HG03159 (cell line): ENCODE measurements around the gene ESR2.
"Not testable (repeated sequence)": the region's sequence is repeated elsewhere in the genome, so short reads cannot be mapped to it uniquely, and the experiment has no call there.

Experiments
- ATAC-seq: cut with Tn5 transposase; IDR thresholded peaks from one replicate; pipeline ENCODE4 v1.9.1; 2021; ENCODE audit warnings: mild to moderate bottlenecking, moderate library complexity; ENCODE audit not compliant: unreplicated experiment

The ESR2 gene

GRCh38 chr14:64293976-64294671 lies at the start of gene ESR2:
TSS of gene ESR2 (minus strand) at chr14:64294371. CDS start at chr14:64282985, 11,386 bp downstream.
- peak; percentile 37 for ATAC-seq

GRCh38 chr14:64340560-64341196 lies 46.5 kb upstream of the ESR2 start:
- no peak for ATAC-seq

GRCh38 chr14:64338616-64339316 lies 44.6 kb upstream of the ESR2 start:
- ATAC-seq, result peak; percentile 85

DNA sequence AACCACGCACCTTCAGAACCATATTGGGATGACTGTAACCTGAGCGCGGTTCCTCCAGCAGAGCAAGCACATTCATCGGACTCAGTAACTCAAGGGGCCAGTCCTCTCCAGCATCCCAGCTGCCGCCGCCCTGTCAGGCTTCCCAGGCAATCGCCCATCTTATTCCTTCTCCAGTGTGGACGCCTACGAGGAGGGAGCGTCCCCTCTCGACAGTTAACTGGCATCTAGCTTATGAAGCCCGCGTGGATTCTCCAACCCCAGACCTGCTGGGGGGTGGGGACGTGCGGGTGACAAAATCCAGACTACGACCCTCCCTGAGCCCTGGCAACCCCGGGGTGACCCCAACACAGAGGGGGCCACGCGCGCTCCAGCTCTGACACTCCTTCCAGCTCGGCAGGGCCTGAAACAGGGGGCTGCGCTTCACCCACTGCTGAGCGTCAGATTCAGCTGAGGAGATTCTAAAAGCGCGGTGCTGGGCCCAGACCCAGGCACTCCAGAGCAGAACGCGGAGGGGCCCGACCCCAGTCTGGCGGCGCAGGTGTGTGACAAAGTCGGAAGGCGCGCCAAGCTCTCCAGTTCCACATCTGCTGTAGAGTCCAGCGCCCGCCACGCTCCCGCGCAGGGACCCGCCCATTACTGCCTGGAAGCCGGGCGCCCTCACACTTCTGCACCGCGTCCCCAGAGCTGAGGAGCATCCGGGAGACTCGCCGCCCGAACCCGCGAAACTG lies 43.9 kb upstream of the ESR2 start:
- ATAC-seq, result peak; percentile 64

DNA sequence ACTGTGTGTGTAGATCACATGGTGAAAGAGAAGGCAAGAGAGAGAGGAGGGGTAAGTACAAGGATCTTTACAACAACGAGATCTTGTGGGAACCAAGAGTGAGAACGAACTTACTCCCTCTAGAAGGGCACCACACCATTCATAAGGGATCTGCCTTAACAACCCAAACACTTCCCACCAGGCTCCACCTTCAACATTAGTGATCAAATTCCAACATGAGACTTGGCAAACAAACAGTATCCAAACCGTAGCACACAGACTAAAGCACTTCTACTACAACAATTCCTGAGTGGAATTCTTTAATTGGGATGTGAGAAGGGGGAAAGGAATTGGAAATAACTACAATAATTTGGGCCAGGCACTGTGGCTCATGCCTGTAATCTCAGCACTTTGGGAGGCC lies 35.0 kb upstream of the ESR2 start:
- ATAC-seq, result no peak

DNA sequence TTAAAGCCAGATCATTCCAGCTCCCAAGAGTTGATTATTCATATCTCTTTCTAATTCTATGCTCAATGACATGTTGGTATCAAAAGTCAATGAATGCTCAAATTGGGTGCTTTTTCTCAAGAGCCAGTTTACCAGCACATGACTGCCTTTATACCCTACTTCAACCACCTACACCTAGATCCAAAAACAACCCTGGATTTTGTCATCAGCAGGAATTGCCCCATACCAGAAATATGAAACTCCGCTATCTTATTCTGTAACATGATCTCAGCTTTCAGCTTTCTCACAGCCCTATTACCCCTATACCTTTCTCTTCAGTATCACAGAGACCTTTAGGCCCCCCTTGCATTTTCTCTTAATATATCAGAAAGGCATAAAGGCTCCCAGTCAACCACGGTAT lies 32.3 kb upstream of the ESR2 start:
- ATAC-seq, result no peak

GRCh38 chr14:64324895-64325294 lies 30.7 kb upstream of the ESR2 start:
- no peak for ATAC-seq

- ATAC-seq, result no peak
Observed at GRCh38 chr14:64324461-64324860, 30.3 kb upstream of the ESR2 start.

- ATAC-seq, result not testable (repeated sequence)
Observed at GRCh38 chr14:64320362-64320761, 26.2 kb upstream of the ESR2 start.

- not testable (repeated sequence) for ATAC-seq
Observed at GRCh38 chr14:64318695-64319094, 24.5 kb upstream of the ESR2 start.

DNA sequence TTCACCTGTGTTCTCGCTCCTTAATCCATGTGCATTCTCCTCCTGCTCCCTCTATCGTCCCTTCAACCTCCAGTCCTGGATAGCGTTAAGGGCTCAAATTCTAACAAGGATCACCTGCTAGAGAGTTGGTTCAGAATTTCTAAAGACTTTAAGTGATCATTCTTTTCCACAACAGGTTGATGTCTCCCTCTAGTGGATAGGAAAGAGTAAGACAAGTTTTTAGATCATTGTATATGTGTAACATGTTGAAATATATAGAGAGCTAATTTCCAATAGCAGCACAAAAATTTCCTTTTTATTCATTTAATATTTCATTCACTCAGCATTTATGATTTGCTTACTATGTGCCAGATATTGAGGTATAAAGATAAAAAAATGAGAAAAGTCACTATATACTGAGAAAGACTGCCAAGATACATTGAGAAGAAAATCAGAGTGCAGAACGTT lies 9.3 kb upstream of the ESR2 start:
- no peak for ATAC-seq

DNA sequence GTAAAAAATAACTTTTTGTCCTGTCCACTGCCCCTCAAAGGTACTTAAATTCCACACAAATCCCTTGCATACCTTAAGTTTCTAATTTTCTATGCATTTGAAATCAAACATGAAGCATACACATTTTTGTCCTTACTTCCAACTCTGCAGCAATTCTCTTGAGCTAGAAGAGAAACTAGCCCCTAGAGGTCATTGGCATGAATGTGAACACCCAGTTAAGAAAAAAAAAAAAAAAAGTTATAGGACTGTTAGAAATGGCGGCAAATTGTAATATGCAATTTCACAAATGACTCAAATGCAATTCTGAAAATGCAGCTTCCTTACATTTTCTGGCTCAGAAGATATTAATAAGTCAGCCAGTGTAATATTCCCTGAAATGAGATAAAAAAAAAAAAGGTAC lies 4.6 kb upstream of the ESR2 start:
- ATAC-seq, result no peak

DNA sequence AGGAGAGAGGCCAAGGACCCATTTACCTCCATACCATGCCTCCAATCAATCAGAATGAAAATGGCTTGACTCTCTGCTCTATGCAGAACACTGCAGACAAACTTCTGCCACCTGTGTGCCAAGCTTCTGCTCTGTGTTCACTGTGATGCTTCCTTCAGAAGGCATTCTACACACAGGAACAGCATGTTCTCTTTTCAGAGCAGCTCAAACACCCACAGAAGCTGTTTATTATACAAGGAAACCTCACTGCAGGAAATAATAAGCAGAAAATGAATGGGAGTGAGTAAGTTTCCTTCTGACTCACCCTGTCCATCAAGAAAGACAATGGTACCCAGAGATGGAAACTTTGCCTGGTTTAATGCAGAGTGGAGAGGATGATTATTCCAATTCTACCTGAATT lies 2.4 kb upstream of the ESR2 start:
- no peak for ATAC-seq

DNA sequence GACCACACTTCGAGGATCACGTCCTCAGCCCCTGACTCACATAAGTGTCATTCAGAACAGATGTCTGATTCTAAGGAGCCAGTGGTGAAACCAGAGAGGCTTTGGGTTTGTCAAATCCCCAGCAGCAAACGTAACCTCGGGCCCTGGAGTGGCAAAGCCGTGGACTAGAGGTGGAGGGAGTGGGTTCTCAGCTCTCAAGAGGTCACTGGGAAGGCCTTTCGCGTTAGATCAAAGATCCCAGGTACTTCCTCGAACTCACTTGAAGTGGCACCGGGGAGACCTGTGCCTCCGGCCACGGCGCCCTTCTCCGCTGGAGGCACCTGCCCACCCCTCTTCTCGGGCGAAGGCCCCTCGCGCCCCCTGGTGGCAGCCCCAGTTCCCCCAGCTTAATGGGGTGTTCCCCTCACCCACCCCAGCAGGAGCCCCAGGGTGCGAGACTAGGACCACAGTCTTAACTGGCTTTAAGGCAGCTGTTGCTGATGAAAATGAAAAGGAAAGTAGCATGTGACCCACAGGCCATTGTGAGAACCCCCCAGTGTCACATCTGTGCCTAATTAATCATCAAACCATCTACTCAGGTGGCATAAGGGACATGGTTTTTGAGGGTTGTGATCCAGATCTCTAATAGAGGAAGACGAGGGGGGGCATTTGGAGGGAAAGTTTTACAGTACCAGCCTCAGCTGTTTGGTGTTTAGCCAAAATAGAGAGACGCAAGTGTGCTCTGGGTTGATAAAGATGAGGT lies 672 bp upstream of the ESR2 start:
- peak; percentile 77 for ATAC-seq

DNA sequence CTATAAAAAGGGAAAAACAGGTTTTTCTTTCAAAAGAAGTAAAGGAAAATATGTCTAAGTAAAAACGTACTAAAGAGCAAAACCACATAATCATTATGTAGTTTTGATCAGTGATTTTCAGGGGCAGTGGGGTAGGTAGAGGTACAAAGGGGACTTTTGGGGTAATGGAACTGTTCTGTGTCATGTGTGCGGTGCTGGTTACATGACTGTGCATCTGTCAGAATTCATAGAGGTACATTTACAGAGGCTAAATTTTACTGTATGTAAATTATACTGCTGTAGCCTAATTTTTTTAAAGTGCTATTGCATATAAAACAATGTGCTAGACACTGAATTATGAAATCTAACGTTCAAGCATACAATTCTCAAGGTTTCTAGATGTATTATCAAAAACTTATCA lies 2.0 kb downstream of the ESR2 start:
- no peak for ATAC-seq

DNA sequence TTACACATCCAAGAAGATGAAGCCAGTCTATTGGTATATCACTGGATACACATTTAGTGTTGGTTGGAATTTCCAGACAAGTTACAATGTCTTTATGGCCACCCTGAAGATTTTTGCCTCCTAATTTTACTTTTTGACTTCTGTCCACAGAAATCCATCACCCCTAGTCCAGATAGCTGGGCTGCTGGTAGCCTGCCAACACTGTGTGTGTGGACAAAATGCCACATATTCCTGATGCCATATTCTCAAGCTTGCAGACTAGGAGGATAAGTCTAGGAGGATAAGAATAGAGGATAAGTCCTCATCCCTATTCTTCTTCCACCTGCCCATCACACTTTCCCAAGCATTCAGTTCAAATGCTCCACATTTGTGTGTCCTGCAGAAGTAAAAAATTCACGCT lies 4.6 kb downstream of the ESR2 start:
- no peak for ATAC-seq

GRCh38 chr14:64281805-64282204 lies 12.4 kb downstream of the ESR2 start:
- ATAC-seq, result no peak

GRCh38 chr14:64279704-64280668 lies 14.2 kb downstream of the ESR2 start:
- no peak for ATAC-seq

GRCh38 chr14:64278458-64278857 lies 15.7 kb downstream of the ESR2 start:
- ATAC-seq, result no peak
